H1 (cell line): Measurements from ENCODE around the gene CWC15. TPM values are rescaled to one million over a fixed set of nuclear protein-coding genes. Genes with fewer than 3 reads are reported as not detected.

Source experiments
- CTCF ChIA-PET: fragments of 300-600 bp; sonication (Branson Sonifier 250); formaldehyde crosslinking; loops from one replicate; lab custom pipeline; 2021; ENCODE audit not compliant: partially characterized antibody; lab: Charles Lee
- POLR2A ChIA-PET: fragments of 300-600 bp; sonication (Branson Sonifier 250); formaldehyde crosslinking; loops from one replicate; lab custom pipeline; 2021; ENCODE audit warnings: inconsistent platforms; ENCODE audit not compliant: partially characterized antibody; lab: Charles Lee
- DNase-seq, 2 experiments: peaks; one replicate each; pipeline versions ENCODE4 v3.0.0 to v3.0.0-alpha.2; 2010 to 2022; ENCODE audit warnings: low spot score in 2 of 2, low read depth in 1 of 2, mixed read lengths in 1 of 2
- FAIRE-seq: peaks from 2 replicates; lab custom pipeline; 2011; peaks lifted over from hg19 to GRCh38; lab: Jason Lieb, UNC
- H2AFZ ChIP-seq: 2 replicates; pipeline ENCODE4 v1.8.1; 2012; ENCODE audit warnings: low read length, inconsistent platforms
- H2AK5ac ChIP-seq: 2 replicates; pipeline ENCODE4 v1.6.1; 2013; ENCODE audit warnings: low read depth, low read length
- H2BK120ac ChIP-seq: replicated peaks from 2 replicates; pipeline ENCODE3; 2013; ENCODE audit warnings: low read depth, low read length, inconsistent platforms
- H2BK12ac ChIP-seq: 2 replicates; pipeline ENCODE4 v1.6.1; 2013; ENCODE audit warnings: low read depth, low read length
- H2BK15ac ChIP-seq: 2 replicates; pipeline ENCODE4 v1.6.1; 2013; ENCODE audit warnings: low read length
- H2BK20ac ChIP-seq: 2 replicates; pipeline ENCODE4 v1.6.1; 2013; ENCODE audit warnings: low read length
- H2BK5ac ChIP-seq: 2 replicates; pipeline ENCODE4 v1.6.1; 2013; ENCODE audit warnings: low read depth, low read length
- H3K14ac ChIP-seq: 2 replicates; pipeline ENCODE4 v1.6.1; 2013; ENCODE audit warnings: inconsistent platforms; ENCODE audit not compliant: insufficient read length
- H3K18ac ChIP-seq: 2 replicates; pipeline ENCODE4 v1.6.1; 2013; ENCODE audit warnings: low read length; ENCODE audit errors: extremely low read depth
- H3K23ac ChIP-seq: 2 replicates; pipeline ENCODE4 v1.6.1; 2013; ENCODE audit warnings: inconsistent platforms; ENCODE audit not compliant: insufficient read length
- H3K23me2 ChIP-seq: 2 replicates; pipeline ENCODE4 v1.6.1; 2013; ENCODE audit warnings: low read depth, low read length
- H3K27ac ChIP-seq: 2 replicates; pipeline ENCODE4 v1.6.1; 2011; ENCODE audit warnings: low read depth, low read length, inconsistent platforms
- H3K27me3 ChIP-seq, 4 experiments: replicated peaks in 1 of 4; 1 replicate in 1 of 4; 2 replicates in 3 of 4; pipeline versions ENCODE4 v1.6.1 to v1.8.1; 2011 to 2013; ENCODE audit warnings: low read length in 3 of 4, mild to moderate bottlenecking in 3 of 4, inconsistent platforms in 2 of 4, mixed read lengths in 2 of 4, moderate library complexity in 1 of 4; ENCODE audit not compliant: control insufficient read depth in 3 of 4, insufficient read depth in 3 of 4; ENCODE audit errors: extremely low read depth in 1 of 4
- H3K36me3 ChIP-seq, 4 experiments: 2 replicates each; pipeline versions ENCODE4 v1.6.1 to v1.8.1; 2011 to 2013; ENCODE audit warnings: mild to moderate bottlenecking in 4 of 4, low read length in 3 of 4, moderate library complexity in 2 of 4, control low read depth in 1 of 4, inconsistent platforms in 1 of 4; ENCODE audit not compliant: insufficient read depth in 4 of 4, control insufficient read depth in 2 of 4
- H3K4ac ChIP-seq: replicated peaks from 2 replicates; pipeline ENCODE3; 2013; ENCODE audit warnings: low read length, low read depth, mixed read lengths, inconsistent platforms; ENCODE audit not compliant: insufficient read length
- H3K4me1 ChIP-seq, 4 experiments: replicated peaks in 1 of 4; 1 replicate in 1 of 4; 2 replicates in 3 of 4; pipeline versions ENCODE4 v1.6.1 to v1.8.1; 2011 to 2013; ENCODE audit warnings: low read length in 3 of 4, inconsistent platforms in 2 of 4, mixed read lengths in 1 of 4; ENCODE audit not compliant: insufficient read depth in 4 of 4, control insufficient read depth in 3 of 4
- H3K4me2 ChIP-seq, 2 experiments: 2 replicates each; pipeline versions ENCODE4 v1.6.1 to v1.8.1; 2011 to 2013; ENCODE audit warnings: low read depth in 2 of 2, low read length in 2 of 2, control low read depth in 1 of 2, inconsistent platforms in 1 of 2, mild to moderate bottlenecking in 1 of 2; ENCODE audit not compliant: insufficient read depth in 1 of 2
- H3K4me3 ChIP-seq, 4 experiments: fragments of 200-600, 300-600 bp in 1 of 4; sonication (generic), shearing (Covaris generic), sonication (Bioruptor Twin) in 1 of 4; 2 replicates each; pipeline versions ENCODE4 v1.5.1 to v1.8.1; 2011 to 2016; ENCODE audit warnings: low read length in 4 of 4, low read depth in 3 of 4, control low read depth in 2 of 4, inconsistent platforms in 2 of 4, mild to moderate bottlenecking in 2 of 4, mixed read lengths in 1 of 4, moderate library complexity in 1 of 4; ENCODE audit not compliant: insufficient read depth in 2 of 4; ENCODE audit errors: extremely low read depth in 1 of 4
- H3K56ac ChIP-seq: replicated peaks from 2 replicates; pipeline ENCODE3; 2013; ENCODE audit warnings: low read depth, mild to moderate bottlenecking, mixed read lengths, low read length, inconsistent platforms; ENCODE audit not compliant: insufficient read length
- H3K79me1 ChIP-seq: 2 replicates; pipeline ENCODE4 v1.6.1; 2013; ENCODE audit warnings: low read depth, low read length, control low read depth
- H3K79me2 ChIP-seq, 2 experiments: 2 replicates each; pipeline versions ENCODE4 v1.6.1 to v1.8.1; 2012 to 2013; ENCODE audit warnings: low read length in 2 of 2, mild to moderate bottlenecking in 2 of 2, inconsistent platforms in 1 of 2; ENCODE audit not compliant: insufficient read depth in 2 of 2, control insufficient read depth in 1 of 2
- H3K9ac ChIP-seq, 4 experiments: replicated peaks in 1 of 4; 1 replicate in 1 of 4; 2 replicates in 3 of 4; pipeline versions ENCODE4 v1.6.1 to v1.8.1; 2011 to 2013; ENCODE audit warnings: low read depth in 3 of 4, low read length in 3 of 4, control low read depth in 2 of 4, mild to moderate bottlenecking in 2 of 4, moderate library complexity in 2 of 4, inconsistent platforms in 1 of 4; ENCODE audit errors: extremely low read depth in 1 of 4
- H3K9me3 ChIP-seq, 2 experiments: 2 replicates each; pipeline versions ENCODE4 v1.6.1 to v1.8.1; 2012 to 2013; ENCODE audit warnings: mild to moderate bottlenecking in 2 of 2, moderate library complexity in 2 of 2, control low read depth in 1 of 2, inconsistent platforms in 1 of 2, low read depth in 1 of 2, low read length in 1 of 2, mixed read lengths in 1 of 2; ENCODE audit not compliant: insufficient read depth in 2 of 2
- H4K20me1 ChIP-seq, 2 experiments: replicated peaks in 1 of 2; 2 replicates each; pipeline versions ENCODE3 to v1.8.1; 2011 to 2013; ENCODE audit warnings: inconsistent platforms in 2 of 2, low read length in 2 of 2, mild to moderate bottlenecking in 1 of 2; ENCODE audit not compliant: insufficient read depth in 2 of 2, control insufficient read depth in 1 of 2
- H4K5ac ChIP-seq: 2 replicates; pipeline ENCODE4 v1.6.1; 2013; ENCODE audit warnings: low read length, low read depth, mixed read lengths, inconsistent platforms; ENCODE audit not compliant: insufficient read length
- H4K8ac ChIP-seq: 2 replicates; pipeline ENCODE4 v1.8.0; 2013; ENCODE audit warnings: mild to moderate bottlenecking, moderate library complexity, low read length, inconsistent platforms; ENCODE audit not compliant: insufficient read depth; ENCODE audit errors: extremely low read depth
- H4K91ac ChIP-seq: replicated peaks from 2 replicates; pipeline ENCODE3; 2013; ENCODE audit warnings: low read length, mixed read lengths, inconsistent platforms; ENCODE audit not compliant: insufficient read length
- ATF3 ChIP-seq: IDR thresholded peaks from 2 replicates; pipeline ENCODE4 v1.6.1; 2011; ENCODE audit warnings: low read depth, mild to moderate bottlenecking, low read length; ENCODE audit not compliant: insufficient read depth
- CBX8 ChIP-seq: fragments of 300-800, 300-1000 bp; sonication (generic); IDR thresholded peaks from 2 replicates; pipeline ENCODE4 v1.7.1; 2016; ENCODE audit warnings: low read depth, low read length, borderline replicate concordance
- CEBPB ChIP-seq: IDR thresholded peaks from 2 replicates; pipeline ENCODE4 v1.6.1; 2012; ENCODE audit warnings: low read depth, low read length
- EZH2 ChIP-seq: fragments of 200-600 bp; sonication (generic); IDR thresholded peaks from 2 replicates; pipeline ENCODE4 v1.7.1; 2012; ENCODE audit warnings: low read depth, mild to moderate bottlenecking, moderate library complexity, low read length, inconsistent platforms; ENCODE audit not compliant: severe bottlenecking
- KDM1A ChIP-seq: fragments of 200-600, 300-600 bp; sonication (generic); IDR thresholded peaks from 2 replicates; pipeline ENCODE4 v1.7.1; 2016; ENCODE audit warnings: mild to moderate bottlenecking, low read length, borderline replicate concordance
- NRF1 ChIP-seq: IDR thresholded peaks from 2 replicates; pipeline ENCODE4 v1.6.1; 2011; ENCODE audit warnings: mild to moderate bottlenecking, low read depth, low read length, improper control_type of control experiment
- RFX5 ChIP-seq: IDR thresholded peaks from 2 replicates; pipeline ENCODE4 v1.6.1; 2011; ENCODE audit warnings: low read depth, low read length, improper control_type of control experiment, borderline replicate concordance
- SIX5 ChIP-seq: IDR thresholded peaks from 2 replicates; pipeline ENCODE4 v1.6.1; 2011; ENCODE audit warnings: mild to moderate bottlenecking, low read depth, low read length
- WGBS, 2 experiments: shearing (Covaris generic) in 1 of 2; methylation state at CpG; one replicate each; pipeline versions ENCODE4 v1.1.6 to v1.1.7; 2013 to 2015; ENCODE audit warnings: low lambda C conversion rate in 2 of 2, mixed read lengths in 2 of 2, inconsistent platforms in 1 of 2, low coverage in 1 of 2, missing lambda C conversion rate in 1 of 2; ENCODE audit not compliant: insufficient replicate concordance in 2 of 2, insufficient coverage in 1 of 2, insufficient read length in 1 of 2; ENCODE audit errors: extremely low coverage in 1 of 2, missing lambda C conversion rate in 1 of 2; 5-methylcytosine and 5-hydroxymethylcytosine counted together
- polyA plus RNA-seq, 7 experiments: library from polyadenylated mRNA; depleted of rRNA in 3 of 7; stranded (reverse) in 5 of 7; unstranded in 2 of 7; fragments of >200 nt in 5 of 7; fragments of 200-250 nt in 2 of 7; gene quantifications; 1 replicate in 5 of 7; 2 replicates in 1 of 7; 4 replicates in 1 of 7; pipeline versions ENCODE4 v1.2.1 to v1.2.3, GENCODE V29; 2011 to 2013; ENCODE audit warnings: missing spikeins in 2 of 7, mixed read lengths in 2 of 7
- total RNA-seq: library from RNA; stranded (reverse); fragmentation: NEBNext Ultra II Directional; extraction: Animal tissue kit (Norgen Biotek cat#: 25700); gene quantifications from 2 replicates; pipeline ENCODE4 v1.2.1, GENCODE V29; 2021
- TF ChIP-seq, protein P1 (sequence below), 3 experiments: IDR thresholded peaks; 1 replicate in 2 of 3; 2 replicates in 1 of 3; pipeline versions ENCODE4 v1.5.1 to v1.6.1; 2011; ENCODE audit warnings: low read length in 3 of 3, mild to moderate bottlenecking in 3 of 3, inconsistent platforms in 2 of 3, low read depth in 1 of 3, moderate library complexity in 1 of 3; ENCODE audit not compliant: insufficient read depth in 1 of 3; ENCODE audit errors: control extremely low read depth in 1 of 3

Gene CWC15
- total and polyA plus RNA-seq, 2 of the 8 experiments (the other 6 are each of a cell fraction or from before 2014, with no cell fraction given): 15.7 to 59.4 TPM

GRCh38 chr11:94975599-94975998 is 2.2 kb upstream of the CWC15 start:
- no peak for FAIRE-seq
- Histone ChIP-seq H3K9me3 (no peaks in the 10 kb centered on the region), H3K4me1 (peaks cover 0 to 2% (median 0%) of the 10 kb centered on the region in 4 experiments; a peak in 2 of 7 replicates), H4K8ac (no peak overlapping the region), H2BK15ac (no peak overlapping the region), H3K4me3 (no peak overlapping the region), H3K9ac (no peak overlapping the region), H2BK12ac (no peak overlapping the region), H4K20me1 (no peaks in the 10 kb centered on the region), H3K27ac (no peak overlapping the region), H3K14ac (no peak overlapping the region), H3K36me3 (peaks cover 3 to 15% (median 7%) of the 10 kb centered on the region in 4 experiments; a peak in 6 of 8 replicates), H2BK120ac (no peak overlapping the region), H3K23ac (no peak overlapping the region), H2AK5ac (no peak overlapping the region), H3K23me2 (no peaks in the 10 kb centered on the region; the same call in 1 of the 2 replicates), H2BK5ac (no peak overlapping the region), H4K5ac (no peak overlapping the region), H3K56ac (no peak overlapping the region), H3K18ac (no peak overlapping the region), H3K27me3 (no peaks in the 10 kb centered on the region), H2AFZ (no peak overlapping the region), H3K4ac (no peak overlapping the region), H3K4me2 (no peak overlapping the region), H3K79me1 (no peaks in the 10 kb centered on the region; the same call in 1 of the 2 replicates), H2BK20ac (no peak overlapping the region), H3K79me2 (peaks cover 0 to 12% of the 10 kb centered on the region in 2 experiments; a peak in 2 of 4 replicates), H4K91ac (no peak overlapping the region)
- POLR2A ChIA-PET: no interaction called here
- CTCF ChIA-PET: no interaction called here
- 92% methylated on average over 1 of the region's 1 CpG; no CpG with 5 or more reads in 1 of the 2 experiments for WGBS, 2 experiments
- no peak for DNase-seq
- no peak for TF ChIP-seq CEBPB
- no peak for TF ChIP-seq KDM1A
- no peak for TF ChIP-seq NRF1
- TF ChIP-seq, protein P1, sequence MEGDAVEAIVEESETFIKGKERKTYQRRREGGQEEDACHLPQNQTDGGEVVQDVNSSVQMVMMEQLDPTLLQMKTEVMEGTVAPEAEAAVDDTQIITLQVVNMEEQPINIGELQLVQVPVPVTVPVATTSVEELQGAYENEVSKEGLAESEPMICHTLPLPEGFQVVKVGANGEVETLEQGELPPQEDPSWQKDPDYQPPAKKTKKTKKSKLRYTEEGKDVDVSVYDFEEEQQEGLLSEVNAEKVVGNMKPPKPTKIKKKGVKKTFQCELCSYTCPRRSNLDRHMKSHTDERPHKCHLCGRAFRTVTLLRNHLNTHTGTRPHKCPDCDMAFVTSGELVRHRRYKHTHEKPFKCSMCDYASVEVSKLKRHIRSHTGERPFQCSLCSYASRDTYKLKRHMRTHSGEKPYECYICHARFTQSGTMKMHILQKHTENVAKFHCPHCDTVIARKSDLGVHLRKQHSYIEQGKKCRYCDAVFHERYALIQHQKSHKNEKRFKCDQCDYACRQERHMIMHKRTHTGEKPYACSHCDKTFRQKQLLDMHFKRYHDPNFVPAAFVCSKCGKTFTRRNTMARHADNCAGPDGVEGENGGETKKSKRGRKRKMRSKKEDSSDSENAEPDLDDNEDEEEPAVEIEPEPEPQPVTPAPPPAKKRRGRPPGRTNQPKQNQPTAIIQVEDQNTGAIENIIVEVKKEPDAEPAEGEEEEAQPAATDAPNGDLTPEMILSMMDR (IDR thresholded peaks at IDR 0.05; ENCODE audit: control extremely low read depth in 1 of 3, insufficient read depth in 1 of 3, low read depth in 1 of 3, low read length in 3 of 3): no peak
- TF ChIP-seq ATF3: no peak
- no peak for TF ChIP-seq RFX5
- TF ChIP-seq SIX5: no peak
- no peak for TF ChIP-seq EZH2
- TF ChIP-seq CBX8: no peak
